Inflammatory macrophage treated with lipopolysaccharide for 4 hours (primary cell): Measurements from ENCODE around the gene CRY2.
A peak's percentile ranks its signal among the peaks of the same experiment; 100 is the strongest.
"Not testable (repeated sequence)": the region's sequence is repeated elsewhere in the genome, so short reads cannot be mapped to it uniquely, and the experiment has no call there.

ENCODE experiments used
- DNase-seq: peaks from one replicate; pipeline ENCODE4 v3.0.0-alpha.2; 2020

CRY2 gene

GRCh38 chr11:45811571-45812290 is 35.5 kb upstream of the CRY2 start:
- DNase-seq: no peak

GRCh38 chr11:45812581-45813548 is 34.4 kb upstream of the CRY2 start:
- DNase-seq: no peak

GRCh38 chr11:45815747-45816146 is 31.5 kb upstream of the CRY2 start:
- no peak for DNase-seq

GRCh38 chr11:45816614-45817013 is 30.7 kb upstream of the CRY2 start:
- no peak for DNase-seq

- DNase-seq: no peak
Observed at GRCh38 chr11:45817191-45817590, 30.1 kb upstream of the CRY2 start.

- DNase-seq: no peak
Observed at GRCh38 chr11:45818961-45819605, 28.2 kb upstream of the CRY2 start.

- no peak for DNase-seq
Observed at GRCh38 chr11:45820211-45820857, 26.9 kb upstream of the CRY2 start.

- not testable (repeated sequence) for DNase-seq
Observed at GRCh38 chr11:45826492-45826891, 20.8 kb upstream of the CRY2 start.

- DNase-seq: no peak
Observed at GRCh38 chr11:45827123-45827522, 20.2 kb upstream of the CRY2 start.

GRCh38 chr11:45828996-45829395 is 18.3 kb upstream of the CRY2 start:
- no peak for DNase-seq

- no peak for DNase-seq
Observed at GRCh38 chr11:45830596-45830995, 16.7 kb upstream of the CRY2 start.

GRCh38 chr11:45832811-45833441 is 14.3 kb upstream of the CRY2 start:
- DNase-seq: no peak

GRCh38 chr11:45833761-45834160 is 13.5 kb upstream of the CRY2 start:
- no peak for DNase-seq

GRCh38 chr11:45834298-45834756 is 12.9 kb upstream of the CRY2 start:
- DNase-seq: peak; percentile 30

GRCh38 chr11:45839204-45839603 is 8.1 kb upstream of the CRY2 start:
- no peak for DNase-seq

GRCh38 chr11:45840251-45840650 is 7.0 kb upstream of the CRY2 start:
- DNase-seq: not testable (repeated sequence)

- peak; percentile 84 for DNase-seq
Observed at GRCh38 chr11:45843158-45843924, 3.9 kb upstream of the CRY2 start.

- DNase-seq: peak; percentile 49
Observed at GRCh38 chr11:45844822-45845578, 2.3 kb upstream of the CRY2 start.

GRCh38 chr11:45846174-45846675 is 1.1 kb upstream of the CRY2 start:
- no peak for DNase-seq

GRCh38 chr11:45847911-45848316 is 639 bp downstream of the CRY2 start:
- DNase-seq: peak; percentile 45
